ENCODE results near the gene OR6V1.

Gene OR6V1

DNA sequence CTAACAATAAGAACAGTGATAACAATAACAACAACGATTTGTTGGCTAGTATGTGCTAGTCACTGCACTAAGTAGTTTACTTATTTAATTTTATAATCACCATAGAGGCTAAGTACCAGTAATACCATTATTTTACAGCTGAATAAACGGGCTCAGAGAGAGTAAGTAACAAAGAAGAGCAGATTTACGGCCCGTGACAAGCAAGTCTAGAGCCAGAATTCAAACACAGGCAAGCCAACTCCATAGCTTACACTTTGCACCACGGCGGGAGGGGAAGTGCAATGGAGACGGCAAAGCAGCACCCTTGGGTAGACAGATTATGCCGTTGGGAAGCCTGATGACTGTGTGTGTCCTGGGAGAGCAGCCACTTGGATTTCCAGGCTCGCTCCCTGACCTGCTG, 1.2 kb upstream of the OR6V1 start:
- TF ChIP-seq CTCF (IDR thresholded peaks at IDR 0.05; ENCODE audit: low read length, missing control alignments), result no peak
- no peak for DNase-seq (ENCODE audit: low read depth)
- H3K4me3 ChIP-seq (replicated peaks; ENCODE audit: low read depth, low read length), result no peak overlapping the region

DNA sequence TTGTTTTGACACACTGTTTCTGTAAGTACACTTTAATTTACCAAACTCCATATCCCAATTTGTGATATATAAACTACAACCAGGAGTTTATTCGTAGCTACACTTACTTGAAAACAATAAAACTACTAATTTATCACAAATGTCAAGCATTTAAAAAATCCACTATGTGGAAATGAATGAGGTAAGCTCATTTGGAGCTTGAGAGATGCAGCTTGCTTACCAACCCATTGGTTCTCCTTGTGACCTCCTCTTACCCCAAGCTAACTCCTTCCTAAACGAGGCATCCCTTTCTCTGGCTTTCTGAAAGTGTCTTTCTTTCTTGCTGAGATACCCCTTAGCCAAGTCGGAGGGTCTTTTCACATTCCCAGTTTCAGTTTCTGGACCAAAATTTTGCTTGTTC, 2.5 kb downstream of the OR6V1 start:
- no peak overlapping the region for H3K4me3 ChIP-seq (replicated peaks; ENCODE audit: low read depth, low read length)
- DNase-seq (ENCODE audit: low read depth), result no peak
- no peak for TF ChIP-seq CTCF (IDR thresholded peaks at IDR 0.05; ENCODE audit: low read length, missing control alignments)

DNA sequence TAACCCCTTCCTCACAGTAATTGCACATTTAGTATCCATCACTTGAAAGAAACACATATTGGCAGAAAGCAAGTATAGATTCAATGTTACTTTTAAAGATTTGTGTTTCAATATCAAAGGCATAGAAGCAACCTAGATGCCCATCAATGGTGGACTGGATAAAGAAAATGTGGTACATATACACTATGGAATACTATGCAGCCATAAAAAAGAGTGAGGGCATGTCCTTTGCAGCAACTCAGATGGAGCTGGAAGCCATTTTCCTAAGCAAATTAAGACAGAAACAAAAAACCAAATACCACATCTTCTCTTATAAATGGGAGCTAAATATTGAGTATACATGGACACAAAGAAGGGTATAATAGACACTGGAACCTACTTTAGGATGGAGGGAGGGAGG, 3.6 kb downstream of the OR6V1 start:
- H3K4me3 ChIP-seq (replicated peaks; ENCODE audit: low read depth, low read length), result no peak overlapping the region
- no peak for DNase-seq (ENCODE audit: low read depth)
- no peak for TF ChIP-seq CTCF (IDR thresholded peaks at IDR 0.05; ENCODE audit: low read length, missing control alignments)

DNA sequence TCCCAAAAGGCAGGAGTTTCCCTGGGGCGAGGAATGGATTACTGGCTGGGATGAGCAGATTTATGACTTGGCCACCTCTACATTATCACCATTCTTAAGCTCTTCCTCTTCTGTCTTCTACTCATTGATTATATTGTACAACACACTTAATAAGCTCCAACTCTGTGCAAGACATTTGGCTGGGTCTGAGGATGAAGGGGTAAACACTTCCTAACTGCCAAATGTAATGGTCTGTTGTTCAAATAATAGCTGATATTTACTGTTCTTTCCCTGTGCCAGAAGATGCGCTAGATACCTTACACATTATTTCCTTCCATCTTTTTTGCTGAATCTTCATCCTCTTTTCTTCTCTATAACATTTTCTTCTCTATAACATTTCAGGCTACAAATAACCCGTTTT, 11.6 kb downstream of the OR6V1 start:
- H3K4me3 ChIP-seq (replicated peaks; ENCODE audit: low read depth, low read length), result no peak overlapping the region
- TF ChIP-seq CTCF (IDR thresholded peaks at IDR 0.05; ENCODE audit: low read length, missing control alignments), result no peak
- DNase-seq (ENCODE audit: low read depth), result no peak

- no peak for DNase-seq (ENCODE audit: low read depth)
- no peak for TF ChIP-seq CTCF (IDR thresholded peaks at IDR 0.05; ENCODE audit: low read length, missing control alignments)
- H3K4me3 ChIP-seq (replicated peaks; ENCODE audit: low read depth, low read length), result no peak overlapping the region
These were observed 16.3 kb downstream of the OR6V1 start for GRCh38 chr7:143068446-143068845.

GRCh38 chr7:143069912-143070500, 17.9 kb downstream of the OR6V1 start:
- TF ChIP-seq CTCF (IDR thresholded peaks at IDR 0.05; ENCODE audit: low read length, missing control alignments), result no peak
- no peak for DNase-seq (ENCODE audit: low read depth)
- no peak overlapping the region for H3K4me3 ChIP-seq (replicated peaks; ENCODE audit: low read depth, low read length)

DNA sequence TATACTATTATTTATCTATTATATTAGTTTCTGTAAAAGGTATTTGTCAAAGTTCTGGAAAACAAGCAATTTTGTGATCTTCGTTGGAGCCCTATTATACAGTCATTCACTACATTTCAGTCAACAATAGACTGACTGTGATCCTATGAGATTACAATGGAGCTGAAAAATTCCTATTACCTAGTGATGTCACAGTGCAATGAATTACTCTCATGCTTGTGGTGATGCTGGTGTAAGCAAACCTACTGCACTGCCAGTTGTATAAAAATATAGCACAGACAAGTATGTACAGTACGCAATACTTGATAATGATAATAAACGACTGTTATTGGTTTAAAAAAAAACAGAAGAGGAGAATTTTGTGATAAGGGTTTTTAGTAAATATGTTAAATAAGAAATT, 21.4 kb downstream of the OR6V1 start:
- no peak for TF ChIP-seq CTCF (IDR thresholded peaks at IDR 0.05; ENCODE audit: low read length, missing control alignments)
- H3K4me3 ChIP-seq (replicated peaks; ENCODE audit: low read depth, low read length), result no peak overlapping the region
- DNase-seq (ENCODE audit: low read depth), result peak; percentile 17

Measured in fibroblast of pulmonary artery (primary cell).